ENCODE measurements around the gene SLC22A2. TPM values are rescaled to one million over a fixed set of nuclear protein-coding genes. Genes with fewer than 3 reads are reported as not detected.

SLC22A2 gene
- total RNA-seq, 1 donor from 2014 or later = 1.1 TPM

Other genes with a start within 250 kb of the SLC22A2 start
- gene SLC22A1, start 137.0 kb downstream of the SLC22A2 start, total RNA-seq = 1.9 TPM
- gene SLC22A3, start 89.6 kb upstream of the SLC22A2 start, total RNA-seq = 3.7 TPM